AG04450 (cell line): ENCODE results near the gene LRRC30. TPM values are rescaled to one million over a fixed set of nuclear protein-coding genes. Genes with fewer than 3 reads are reported as not detected.

Experiments used
- CTCF ChIA-PET: fragments of 300-600, 350-600 bp; formaldehyde crosslinking; extraction: SDS; loops from one replicate; lab custom pipeline; 2022; ENCODE audit warnings: antibody characterized with exemption, inconsistent platforms; lab: Charles Lee
- POLR2A ChIA-PET: fragments of 350-600 bp; formaldehyde crosslinking; extraction: SDS; loops from one replicate; lab custom pipeline; 2021; ENCODE audit warnings: antibody characterized with exemption, inconsistent platforms; lab: Yijun Ruan, JAX
- DNase-seq: peaks from one replicate; pipeline ENCODE4 v3.0.0-alpha.2; 2011; ENCODE audit warnings: low read depth, low spot score
- H3K27ac ChIP-seq: one replicate; pipeline ENCODE4 v1.5.1; 2012; ENCODE audit warnings: low read depth, low read length, control low read depth
- H3K27me3 ChIP-seq: one replicate; pipeline ENCODE4 v1.6.0; 2012; ENCODE audit warnings: low read length; ENCODE audit not compliant: control insufficient read depth, insufficient read depth
- H3K4me3 ChIP-seq: 2 replicates; pipeline ENCODE4 v1.5.1; 2011; ENCODE audit warnings: mild to moderate bottlenecking, low read depth, low read length, control low read depth
- H3K9me3 ChIP-seq: 2 replicates; pipeline ENCODE4 v1.5.1; 2012; ENCODE audit warnings: low read length; ENCODE audit not compliant: control insufficient read depth, insufficient read depth
- CTCF ChIP-seq: IDR thresholded peaks from 2 replicates; pipeline ENCODE4 v1.5.1; 2011; ENCODE audit warnings: low read depth, low read length, control low read depth, inconsistent platforms
- polyA plus RNA-seq: library from polyadenylated mRNA; depleted of rRNA; stranded (reverse); fragments of >200 nt; gene quantifications from 2 replicates; pipeline ENCODE4 v1.2.3, GENCODE V29; 2011

LRRC30 gene
- polyA plus RNA-seq, 1 experiment = not detected

GRCh38 chr18:7255054-7255453 lies 24.2 kb downstream of the LRRC30 start:
- TF ChIP-seq CTCF = no peak
- Histone ChIP-seq H3K4me3 (no peak overlapping the region), H3K27me3 (no peaks in the 10 kb centered on the region), H3K9me3 (no peaks in the 10 kb centered on the region), H3K27ac (no peak overlapping the region)
- CTCF ChIA-PET = no interaction called here
- POLR2A ChIA-PET = no interaction called here
- no peak for DNase-seq

- no peak overlapping the region for H3K4me3 ChIP-seq
- H3K27ac ChIP-seq = no peak overlapping the region
- no peaks in the 10 kb centered on the region for H3K27me3 ChIP-seq
- H3K9me3 ChIP-seq = no peaks in the 10 kb centered on the region
- POLR2A ChIA-PET = no interaction called here
- CTCF ChIA-PET = no interaction called here
- TF ChIP-seq CTCF = no peak
- no peak for DNase-seq
Observed at GRCh38 chr18:7255643-7256042, 24.8 kb downstream of the LRRC30 start.

GRCh38 chr18:7256618-7257425 lies 25.9 kb downstream of the LRRC30 start:
- ChIA-PET POLR2A (no interaction called here), CTCF (no interaction called here)
- Histone ChIP-seq H3K4me3 (no peak overlapping the region), H3K27me3 (no peaks in the 10 kb centered on the region), H3K27ac (no peak overlapping the region), H3K9me3 (no peaks in the 10 kb centered on the region)
- DNase-seq = no peak
- no peak for TF ChIP-seq CTCF

GRCh38 chr18:7257426-7257740 lies 26.5 kb downstream of the LRRC30 start:
- H3K27me3 ChIP-seq = no peaks in the 10 kb centered on the region
- H3K4me3 ChIP-seq = no peak overlapping the region
- no peak for DNase-seq
- ChIA-PET POLR2A (no interaction called here), CTCF (no interaction called here)
- no peak overlapping the region for H3K27ac ChIP-seq
- TF ChIP-seq CTCF = no peak
- H3K9me3 ChIP-seq = no peaks in the 10 kb centered on the region

- H3K4me3 ChIP-seq = no peak overlapping the region
- CTCF ChIA-PET = no interaction called here
- H3K27me3 ChIP-seq = no peaks in the 10 kb centered on the region
- TF ChIP-seq CTCF = no peak
- no peaks in the 10 kb centered on the region for H3K9me3 ChIP-seq
- DNase-seq = no peak
- POLR2A ChIA-PET = no interaction called here
- H3K27ac ChIP-seq = no peak overlapping the region
Observed at GRCh38 chr18:7259475-7259874, 28.6 kb downstream of the LRRC30 start.
